HG03521 (cell line): Measurements from ENCODE around the gene CRLF1.
"Not testable (repeated sequence)": the region's sequence is repeated elsewhere in the genome, so short reads cannot be mapped to it uniquely, and the experiment has no call there.

Experiments used
- ATAC-seq: cut with Tn5 transposase; IDR thresholded peaks from one replicate; pipeline ENCODE4 v1.9.1; 2021; ENCODE audit warnings: mild to moderate bottlenecking, moderate library complexity; ENCODE audit not compliant: unreplicated experiment

Gene CRLF1

DNA sequence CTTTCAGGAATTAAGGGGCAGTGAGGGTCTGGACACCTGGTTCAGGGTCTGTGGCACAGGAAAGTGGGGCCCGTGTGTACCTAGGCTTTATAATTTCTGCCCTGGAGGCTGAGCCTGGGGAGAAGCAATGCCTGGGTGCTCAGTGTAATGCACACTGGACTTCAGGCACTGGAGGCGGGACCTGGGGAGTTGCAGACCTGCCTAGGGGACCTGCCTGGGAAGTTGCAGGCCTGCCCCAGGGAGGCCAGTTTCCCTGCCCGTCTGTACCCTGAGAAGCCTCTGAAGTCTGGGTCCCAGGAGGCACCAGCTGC is 3.6 kb upstream of the CRLF1 start:
- no peak for ATAC-seq

DNA sequence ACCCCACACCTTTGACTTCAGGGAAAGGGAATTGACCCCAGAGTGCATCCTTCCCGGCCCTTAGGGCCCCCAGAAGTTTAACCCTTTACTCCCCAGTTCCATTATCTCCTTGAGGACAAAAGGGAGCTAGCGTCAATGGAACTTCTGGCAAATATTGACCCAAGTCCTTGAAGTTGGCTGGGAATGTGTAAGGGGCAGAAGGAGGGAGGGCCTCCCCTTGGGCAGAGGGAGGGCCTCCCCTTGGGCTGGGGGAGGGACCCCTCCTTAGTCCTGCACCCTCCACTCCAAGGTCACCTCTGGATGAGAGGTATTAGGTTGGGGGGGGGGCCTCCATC is 3.1 kb upstream of the CRLF1 start:
- ATAC-seq: no peak

DNA sequence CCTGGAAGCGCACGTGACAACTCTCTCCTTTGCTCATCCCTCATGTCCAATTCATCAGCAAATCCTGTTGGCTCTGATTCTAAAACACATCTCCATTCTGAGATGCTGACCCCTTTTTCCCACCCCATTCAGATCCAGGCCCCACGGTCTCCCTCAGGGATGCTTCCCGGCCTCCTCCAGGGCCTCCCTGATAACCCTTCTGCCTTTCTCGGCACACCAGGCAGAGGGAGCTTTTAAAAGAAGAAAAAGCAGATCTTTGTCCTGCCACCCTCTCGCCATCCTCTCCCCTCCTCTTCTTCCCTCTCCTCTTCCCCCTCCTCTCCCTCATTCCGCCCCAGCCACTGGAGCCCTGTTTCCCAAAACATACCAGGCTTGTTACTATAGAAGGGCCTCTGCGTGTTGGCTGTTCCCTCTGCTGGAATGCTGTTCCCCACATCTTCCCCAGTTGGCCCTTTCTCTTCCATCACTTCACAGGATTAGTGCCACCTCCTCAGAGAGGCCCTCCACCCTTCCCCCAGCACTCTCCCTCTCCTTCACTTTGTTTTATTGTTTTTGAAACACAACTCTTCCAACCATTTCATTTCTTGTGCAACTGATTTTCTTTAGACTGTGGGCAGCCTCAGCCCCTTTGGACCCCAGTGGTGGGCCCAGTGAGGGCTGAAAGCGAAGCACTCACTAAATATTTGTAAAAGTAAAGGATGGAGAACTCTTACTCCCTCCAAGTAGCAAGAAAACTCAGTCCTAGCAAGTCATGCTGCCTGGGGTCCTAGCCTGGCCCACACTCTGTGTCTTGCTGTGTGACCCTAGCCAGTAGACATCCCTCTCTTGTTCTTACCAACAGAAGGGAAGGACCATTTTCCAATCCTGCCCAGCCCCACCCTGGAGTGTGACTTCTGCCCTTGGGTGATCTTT is 2.5 kb upstream of the CRLF1 start:
- no peak for ATAC-seq

DNA sequence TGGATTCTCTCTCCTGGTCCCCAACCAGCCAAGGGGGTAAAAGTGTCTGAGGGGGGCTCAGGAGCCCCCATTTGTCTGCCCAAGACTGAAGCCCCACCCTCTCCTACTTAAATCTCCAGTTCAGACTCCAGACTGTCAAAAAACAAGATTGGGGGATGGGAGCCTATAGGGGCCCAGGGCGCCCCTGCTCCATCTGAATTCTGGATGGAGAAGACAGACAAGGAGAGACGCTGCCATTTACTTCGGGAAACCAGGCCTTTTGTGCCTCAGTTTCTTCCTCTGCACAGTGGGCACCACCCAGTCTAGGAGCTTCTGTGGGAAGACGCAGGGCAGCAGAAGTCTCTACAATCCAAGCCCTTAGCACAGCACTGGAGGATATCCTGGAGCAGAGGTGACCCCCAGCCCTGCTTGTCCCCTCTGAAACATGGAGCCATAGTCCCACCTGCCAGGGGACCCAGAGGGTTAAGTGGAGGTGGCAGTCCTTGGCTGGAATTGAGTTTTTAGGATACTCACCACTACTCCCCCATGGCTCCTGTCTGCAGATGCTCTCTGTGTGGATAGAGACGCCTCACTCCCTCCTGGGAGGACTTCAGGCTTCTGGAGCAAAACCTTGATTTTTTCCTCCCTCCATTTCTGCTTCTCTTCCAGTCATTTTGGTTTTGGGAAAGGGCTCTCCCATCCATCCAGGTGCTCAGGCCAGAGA is 1.7 kb upstream of the CRLF1 start:
- ATAC-seq: no peak

DNA sequence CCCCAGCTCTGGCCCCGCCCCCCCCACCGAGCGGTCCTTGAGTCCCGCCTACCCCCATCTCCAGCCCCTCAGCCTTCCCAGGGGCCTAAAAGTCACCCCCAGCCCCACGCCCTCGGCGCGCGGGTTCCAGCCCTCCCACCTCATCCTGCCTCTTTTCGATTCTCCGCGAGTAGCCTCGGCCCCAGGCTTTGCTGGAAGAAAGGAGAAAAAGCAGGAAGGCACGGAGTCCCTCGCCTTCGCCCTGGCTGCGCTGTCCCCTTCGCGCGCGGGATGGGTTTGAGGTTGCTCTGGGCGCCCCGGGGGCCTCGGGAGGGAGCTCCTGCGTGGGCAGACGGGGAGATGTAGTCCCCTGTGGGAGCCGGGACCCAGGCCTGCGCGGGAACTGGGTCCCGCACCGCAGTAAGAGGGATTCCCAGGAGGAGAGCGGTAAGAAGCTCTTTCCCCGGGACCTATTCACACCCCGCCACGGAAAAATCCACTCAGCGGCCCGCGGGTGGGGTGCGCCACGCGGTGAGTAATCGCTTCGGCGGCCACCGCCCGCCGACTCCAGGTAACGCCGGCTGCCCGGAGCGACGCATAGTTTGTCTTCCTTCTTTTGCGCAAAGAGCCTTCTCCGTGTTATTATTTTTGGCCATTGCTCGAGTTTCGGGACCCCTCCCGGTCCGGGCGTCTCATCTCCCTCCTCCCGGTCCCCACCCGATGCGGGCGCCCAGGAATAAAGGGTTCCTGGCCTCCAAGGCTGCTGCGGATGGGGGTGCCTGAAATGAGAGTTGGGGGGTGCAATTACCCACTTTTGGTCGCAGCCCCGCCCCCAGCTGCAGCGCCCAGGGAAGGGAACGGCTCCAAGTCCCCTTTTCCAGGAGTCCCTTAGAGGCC is 865 bp upstream of the CRLF1 start:
- no peak for ATAC-seq

- no peak for ATAC-seq
These were observed 886 bp downstream of the CRLF1 start for GRCh38 chr19:18605546-18606280.

DNA sequence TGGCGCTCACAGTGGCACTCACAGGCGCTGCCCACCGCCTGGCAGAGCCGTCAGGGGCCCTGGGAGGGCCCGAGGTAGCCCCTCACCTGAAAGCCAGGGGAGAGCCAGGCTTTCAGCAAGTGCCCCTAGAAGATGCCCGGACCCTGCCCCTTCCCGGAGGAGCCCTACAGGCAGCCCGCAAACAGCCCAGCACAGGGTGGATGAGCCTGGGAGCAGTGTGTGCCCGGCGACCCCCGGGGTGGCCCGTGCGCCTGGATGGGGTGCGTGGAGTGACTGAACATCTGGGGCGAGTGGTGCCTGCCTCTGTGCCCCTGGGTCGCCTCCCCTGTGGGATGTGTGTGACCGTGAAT is 1.4 kb downstream of the CRLF1 start:
- ATAC-seq: no peak

DNA sequence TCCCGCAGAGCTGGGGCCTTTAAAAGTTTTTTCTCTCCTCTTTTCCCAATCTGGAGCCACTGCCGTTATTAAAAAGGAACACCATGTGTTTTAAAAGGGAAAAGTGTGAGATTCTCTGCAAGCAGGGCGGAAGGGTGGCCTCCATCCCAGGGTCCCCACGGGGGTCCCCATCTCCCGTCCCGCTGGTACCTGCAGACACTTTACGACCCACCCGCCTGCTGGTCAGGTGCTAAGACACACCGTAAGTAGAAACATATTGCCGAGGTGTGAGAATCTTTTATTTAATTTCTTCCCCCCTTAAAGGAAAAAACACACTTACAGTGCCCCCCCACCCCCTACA is 1.8 kb downstream of the CRLF1 start:
- no peak for ATAC-seq

DNA sequence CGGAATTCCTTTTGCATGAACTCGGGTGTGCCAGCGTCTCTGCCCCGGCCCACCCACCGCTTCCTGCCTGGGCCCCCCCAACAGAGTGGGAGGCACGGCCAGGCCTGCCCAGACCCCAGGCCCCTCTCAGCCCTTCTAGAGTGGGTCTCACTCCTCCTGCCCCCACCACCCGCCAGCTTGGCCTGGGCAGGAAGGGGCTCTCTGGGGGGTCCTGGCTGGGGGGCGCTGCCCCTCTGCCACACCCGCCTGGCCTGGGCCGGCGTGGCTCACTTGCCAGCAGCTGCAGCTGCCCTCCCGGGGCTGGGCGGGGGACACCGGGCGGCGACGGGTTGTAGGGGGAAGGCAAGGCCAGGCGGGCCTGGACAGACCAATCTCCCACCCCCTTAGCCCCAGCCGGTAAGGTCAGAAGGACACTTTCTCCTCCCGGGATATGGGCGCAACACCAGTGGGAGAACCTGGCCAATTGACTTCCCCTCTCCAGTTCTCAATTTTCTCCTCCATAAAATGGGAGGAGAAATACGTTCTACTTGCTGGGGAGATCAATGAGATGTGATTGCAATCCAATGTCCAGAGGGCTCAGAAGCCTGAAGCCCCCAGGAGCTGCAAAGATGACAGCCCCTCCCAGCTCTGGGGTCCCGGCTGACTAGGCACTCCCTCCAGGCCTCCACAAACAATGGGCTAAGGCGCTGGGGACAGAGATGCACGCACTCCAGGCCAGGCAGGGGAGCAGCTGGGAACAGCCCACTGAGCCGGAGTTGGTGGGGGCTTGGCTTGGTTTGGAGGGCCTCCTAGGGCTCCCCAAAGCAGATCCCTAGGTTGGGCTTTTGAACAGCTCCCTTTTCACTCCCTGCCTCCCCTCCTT is 2.4 kb downstream of the CRLF1 start:
- ATAC-seq: no peak

- no peak for ATAC-seq
These were observed 3.2 kb downstream of the CRLF1 start for GRCh38 chr19:18603255-18603957.

DNA sequence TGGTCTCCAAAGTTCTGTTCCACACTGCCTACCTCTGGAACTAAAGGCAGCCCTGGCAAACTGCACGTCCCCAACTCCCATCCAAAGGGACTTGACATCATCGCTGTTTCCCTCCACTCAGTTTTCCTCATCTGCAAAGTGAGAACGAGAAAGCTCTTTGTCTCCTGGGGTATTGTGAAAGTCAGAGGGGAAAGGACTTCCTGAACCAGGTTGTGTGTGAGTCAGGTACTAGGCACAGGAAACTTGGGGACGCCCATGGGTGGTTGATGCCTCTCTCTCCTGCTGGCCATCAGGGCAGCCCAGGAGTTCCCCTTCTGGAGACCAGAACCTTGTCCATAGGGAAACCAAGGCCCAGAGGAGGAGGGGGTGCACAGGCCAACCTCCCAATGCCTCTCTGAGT is 4.7 kb downstream of the CRLF1 start:
- ATAC-seq: no peak

- not testable (repeated sequence) for ATAC-seq
These were observed 5.8 kb downstream of the CRLF1 start for GRCh38 chr19:18600692-18601397.

DNA sequence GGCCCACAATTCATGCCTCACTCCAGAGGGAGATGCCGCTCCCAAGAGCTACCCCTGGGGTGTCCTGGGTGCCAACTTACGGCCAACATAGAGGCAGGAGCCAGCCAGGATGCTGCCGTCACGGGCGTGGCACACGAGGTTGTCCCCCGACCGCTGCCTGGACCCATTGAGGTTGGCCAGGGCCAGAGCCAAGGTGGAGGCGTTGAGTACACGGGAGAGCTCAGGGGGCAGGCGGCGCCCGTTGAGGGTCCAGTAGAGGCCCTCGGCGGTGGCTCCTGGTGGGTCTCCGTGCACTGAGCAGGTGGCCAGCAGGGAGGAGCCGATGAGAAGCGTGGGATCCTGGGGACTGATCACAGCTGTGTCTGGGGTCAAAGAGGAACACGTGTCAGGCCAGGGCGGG is 7.1 kb downstream of the CRLF1 start:
- ATAC-seq: no peak

- ATAC-seq: no peak
These were observed 8.6 kb downstream of the CRLF1 start for GRCh38 chr19:18597809-18598660.

GRCh38 chr19:18596752-18597157 is 9.8 kb downstream of the CRLF1 start:
- ATAC-seq: no peak

DNA sequence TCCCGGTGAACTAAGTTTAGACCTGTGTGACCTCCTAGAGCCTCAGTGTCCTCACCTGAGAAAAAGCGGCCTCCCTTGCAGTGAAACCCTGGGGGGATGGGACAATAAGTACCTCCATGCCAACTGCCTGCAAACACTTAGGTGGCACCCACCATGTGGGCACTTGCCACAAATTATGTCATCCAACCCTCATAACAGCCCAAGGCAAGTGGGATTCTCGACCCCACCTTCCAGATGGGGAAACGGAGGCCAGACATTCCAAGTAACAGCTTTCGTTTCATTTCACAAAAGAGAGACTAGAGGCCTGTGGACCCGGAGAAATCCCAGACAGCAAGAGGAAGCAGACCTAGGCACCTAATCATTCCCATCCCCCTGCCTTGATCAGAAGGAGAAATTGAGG is 11.1 kb downstream of the CRLF1 start:
- no peak for ATAC-seq

- ATAC-seq: no peak
These were observed 11.7 kb downstream of the CRLF1 start for GRCh38 chr19:18594824-18595373.
